GM19025 (cell line): Measurements from ENCODE around the gene CSNK1G2.
A peak's percentile ranks its signal among the peaks of the same experiment; 100 is the strongest.

Experiments
- ATAC-seq: cut with Tn5 transposase; IDR thresholded peaks from one replicate; pipeline ENCODE4 v1.9.1; 2021; ENCODE audit warnings: mild to moderate bottlenecking, low read depth, moderate library complexity; ENCODE audit not compliant: unreplicated experiment

The CSNK1G2 gene

DNA sequence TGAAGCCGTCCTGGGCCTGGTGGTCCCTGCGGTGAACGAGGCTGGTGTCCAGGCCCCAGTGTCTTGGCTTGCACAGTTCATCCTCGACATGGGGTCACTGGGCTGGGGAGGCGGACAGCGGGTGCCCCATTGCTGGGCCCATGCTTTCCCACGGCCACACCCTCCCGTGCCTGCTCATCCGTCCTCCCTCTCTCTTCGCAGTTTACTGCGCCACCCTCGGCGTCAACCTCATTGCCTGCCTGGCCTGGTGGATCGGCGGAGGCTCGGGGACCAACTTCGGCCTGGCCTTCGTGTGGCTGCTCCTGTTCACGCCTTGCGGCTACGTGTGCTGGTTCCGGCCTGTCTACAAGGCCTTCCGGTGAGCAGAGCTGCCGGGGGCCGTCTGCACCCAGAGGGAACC is 23.0 kb upstream of the CSNK1G2 start:
- ATAC-seq, result no peak

- ATAC-seq, result no peak
These were observed 22.0 kb upstream of the CSNK1G2 start for GRCh38 chr19:1918975-1919374.

DNA sequence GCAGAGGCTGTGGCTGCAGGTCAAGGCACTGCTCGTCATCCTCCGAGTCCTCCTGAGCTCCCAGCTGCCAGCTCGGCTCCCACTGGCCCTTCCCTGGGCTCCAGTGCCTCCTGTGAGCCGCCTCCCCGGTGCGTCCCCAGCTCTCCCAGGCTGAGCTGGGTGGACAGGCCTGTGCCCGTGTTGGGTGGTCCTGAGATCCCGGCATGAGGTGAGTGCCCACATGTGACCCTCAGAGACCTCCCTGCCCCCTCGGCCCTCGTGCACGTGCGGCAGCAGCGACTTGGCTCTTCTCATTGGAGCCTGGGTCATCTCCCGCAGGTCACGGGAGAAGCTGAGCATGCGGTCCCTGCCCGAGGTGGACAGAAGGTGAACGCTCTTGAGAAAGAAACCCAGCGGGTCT is 20.3 kb upstream of the CSNK1G2 start:
- no peak for ATAC-seq

- no peak for ATAC-seq
These were observed 19.6 kb upstream of the CSNK1G2 start for GRCh38 chr19:1921326-1921725.

- ATAC-seq, result no peak
These were observed 19.1 kb upstream of the CSNK1G2 start for GRCh38 chr19:1921825-1922224.

DNA sequence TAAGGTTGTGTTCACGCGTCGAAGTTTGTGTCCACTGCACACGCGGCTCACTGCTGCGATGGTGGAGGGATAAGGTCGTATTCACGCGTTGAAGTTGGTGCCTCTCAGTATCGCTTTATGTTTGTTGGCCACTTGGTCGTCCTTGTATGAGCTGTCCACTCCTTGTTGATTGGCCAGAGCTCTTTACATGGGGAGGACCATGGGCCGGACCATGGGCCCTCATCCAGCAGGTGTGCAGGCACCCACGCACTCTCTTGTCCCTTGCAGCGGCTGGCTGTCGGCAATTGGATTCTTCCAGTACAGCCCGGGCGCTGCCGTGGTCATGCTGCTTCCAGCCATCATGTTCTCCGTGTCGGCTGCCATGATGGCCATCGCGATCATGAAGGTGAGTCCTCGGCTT is 18.2 kb upstream of the CSNK1G2 start:
- ATAC-seq, result no peak

- no peak for ATAC-seq
These were observed 17.7 kb upstream of the CSNK1G2 start for GRCh38 chr19:1923319-1923718.

DNA sequence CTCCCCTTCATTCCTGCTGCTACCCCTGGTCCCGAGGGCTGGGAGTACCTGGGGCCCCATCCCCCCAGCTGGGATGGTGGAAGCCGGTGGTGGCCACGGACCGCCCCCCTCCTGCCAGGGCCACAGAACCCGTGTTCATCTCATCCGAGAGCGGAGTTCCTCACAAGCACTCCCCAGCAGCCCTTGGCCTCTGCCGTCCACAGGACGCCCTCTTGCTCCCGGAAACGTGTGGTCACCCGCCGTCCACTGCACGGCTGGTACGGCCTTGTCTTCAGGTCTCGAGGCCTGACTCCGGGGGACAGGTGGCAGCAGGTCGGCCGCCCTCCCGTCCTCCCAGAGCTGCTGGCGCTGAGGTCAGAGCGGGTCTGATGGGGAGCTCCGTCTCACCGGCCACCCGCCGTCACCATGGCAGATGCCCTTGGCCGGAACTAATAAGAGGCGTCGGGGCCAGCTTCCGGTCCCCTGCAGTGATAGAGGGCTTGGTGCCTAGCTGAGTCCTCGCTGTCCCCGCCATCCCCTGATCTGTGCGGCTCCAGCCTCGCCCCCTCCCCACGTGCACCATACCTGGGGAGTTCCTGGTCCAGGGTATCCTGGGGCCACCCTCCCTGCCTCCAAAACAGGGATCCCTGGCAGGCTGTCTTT is 16.5 kb upstream of the CSNK1G2 start:
- no peak for ATAC-seq

GRCh38 chr19:1925544-1925943 is 15.4 kb upstream of the CSNK1G2 start:
- no peak for ATAC-seq

DNA sequence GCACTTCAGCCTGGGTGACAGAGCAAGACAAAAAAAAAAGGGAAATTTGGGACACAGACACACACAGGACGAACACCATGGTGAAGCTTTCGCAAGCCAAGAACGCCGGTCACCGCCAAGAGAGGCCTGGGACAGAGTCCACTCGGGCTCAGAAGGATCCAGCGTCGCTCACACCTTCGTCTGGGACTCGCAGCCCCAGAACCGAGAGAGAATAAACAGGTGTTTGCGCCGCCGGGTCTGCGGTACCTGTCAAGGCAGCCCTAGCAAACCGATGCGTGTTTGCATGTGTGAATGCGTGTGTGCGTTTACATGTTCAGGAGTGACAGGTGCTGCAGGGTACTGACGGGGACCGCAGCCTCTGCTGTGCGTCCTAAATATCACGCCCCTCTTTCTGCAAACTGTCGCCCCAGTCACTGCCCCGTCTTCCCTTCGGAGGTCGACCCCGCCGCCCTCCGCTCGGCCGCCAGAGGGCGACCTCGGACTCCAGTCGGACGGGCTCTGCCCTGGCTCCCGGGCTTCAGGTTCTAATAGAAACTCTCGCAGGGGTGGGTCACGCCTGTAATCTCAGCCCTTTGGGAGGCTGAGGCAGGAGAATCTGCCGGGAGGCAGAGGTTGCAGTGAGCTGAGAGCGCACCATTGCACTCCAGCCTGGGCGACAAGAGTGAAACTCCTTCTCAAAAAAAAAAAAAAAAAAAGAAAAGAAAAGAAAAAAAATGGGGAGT is 11.8 kb upstream of the CSNK1G2 start:
- peak; percentile 53 for ATAC-seq

DNA sequence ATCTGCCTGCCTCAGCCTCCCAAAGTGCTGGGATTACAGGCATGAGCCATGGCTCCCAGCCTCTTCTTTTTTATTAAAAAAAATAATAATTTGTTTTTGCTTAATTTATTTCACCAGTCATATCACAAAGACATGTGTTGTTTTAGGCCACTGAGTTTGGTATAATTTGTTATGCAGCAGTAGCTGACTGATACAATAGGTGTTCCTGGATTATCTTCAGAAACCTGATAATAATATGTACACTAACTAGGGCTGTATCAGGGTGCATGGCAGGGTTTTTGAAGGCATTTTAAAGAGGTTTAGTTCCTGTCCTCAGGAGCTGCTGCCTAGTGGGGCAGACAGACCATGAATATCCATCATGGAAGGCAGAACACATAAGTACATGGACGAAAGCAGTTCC is 9.5 kb upstream of the CSNK1G2 start:
- no peak for ATAC-seq

- ATAC-seq, result no peak
These were observed 8.6 kb upstream of the CSNK1G2 start for GRCh38 chr19:1932395-1932794.

- no peak for ATAC-seq
These were observed 7.7 kb upstream of the CSNK1G2 start for GRCh38 chr19:1933244-1933643.

DNA sequence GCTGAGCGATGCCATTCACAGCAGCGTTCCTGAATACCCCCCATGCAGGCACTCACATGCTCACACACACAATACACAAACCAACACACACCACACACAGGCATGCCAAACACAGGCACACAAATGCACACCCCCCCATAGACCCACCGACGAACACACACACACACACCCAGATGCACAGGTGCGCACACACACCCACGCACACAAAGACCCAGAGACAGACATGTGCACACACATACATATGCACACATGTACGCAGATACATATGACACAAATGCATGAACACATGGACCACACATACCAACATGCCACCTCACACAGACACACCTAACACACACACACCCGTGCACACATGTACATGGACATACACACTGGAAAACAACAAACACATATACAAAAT is 7.0 kb upstream of the CSNK1G2 start:
- no peak for ATAC-seq

DNA sequence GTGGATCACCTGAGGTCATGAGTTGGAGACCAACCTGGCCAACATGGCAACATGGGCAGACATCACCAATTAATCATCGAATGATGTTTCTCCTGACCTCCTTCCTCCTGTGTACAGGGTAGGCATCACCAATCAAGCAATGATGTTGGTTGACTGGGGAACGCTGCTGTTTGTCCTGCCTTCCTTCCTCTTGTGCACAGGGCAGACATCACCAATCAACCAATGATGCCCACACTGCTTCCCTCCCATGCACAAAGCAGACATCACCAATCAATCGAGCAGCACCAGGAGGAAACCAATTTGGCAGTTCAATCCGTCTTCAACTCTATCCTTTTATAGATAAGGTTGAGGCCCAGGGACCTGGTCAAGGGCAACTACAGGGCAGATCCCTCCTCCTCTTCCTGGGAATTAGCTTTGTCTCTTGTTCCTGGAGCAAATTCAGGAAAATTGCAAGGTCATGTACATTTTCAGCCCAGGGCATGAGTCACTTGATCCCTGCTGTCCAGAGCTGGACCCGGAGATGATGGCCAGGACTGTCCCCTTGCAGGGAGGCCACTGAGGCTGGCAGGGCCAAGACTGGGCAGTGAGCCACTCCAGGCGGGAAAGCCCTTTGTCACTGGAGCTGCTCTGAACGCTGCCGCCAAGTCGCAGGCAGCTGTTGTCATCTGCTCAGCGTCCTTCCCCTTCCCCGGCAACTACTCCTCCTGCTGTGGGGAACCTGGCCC is 5.3 kb upstream of the CSNK1G2 start:
- ATAC-seq, result no peak

DNA sequence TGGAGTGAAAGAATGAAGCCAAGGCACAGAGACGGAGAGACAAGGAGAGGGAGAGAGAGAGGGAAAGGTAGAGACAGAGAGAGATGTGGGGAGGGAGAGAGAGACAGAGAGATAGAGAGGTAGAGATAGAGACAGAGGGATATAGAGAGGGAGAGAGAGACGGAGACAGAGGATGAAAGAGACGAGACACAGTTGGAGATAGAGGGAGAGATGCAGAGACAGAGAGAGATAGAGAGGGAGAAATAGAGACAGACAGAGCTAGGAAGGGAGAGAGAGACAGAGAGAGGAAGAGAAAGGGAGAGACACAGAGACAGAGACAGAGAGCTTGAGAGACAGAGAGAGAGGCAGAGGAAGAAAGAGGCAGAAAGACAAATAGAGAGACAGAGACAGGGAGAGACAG is 4.5 kb upstream of the CSNK1G2 start:
- no peak for ATAC-seq

DNA sequence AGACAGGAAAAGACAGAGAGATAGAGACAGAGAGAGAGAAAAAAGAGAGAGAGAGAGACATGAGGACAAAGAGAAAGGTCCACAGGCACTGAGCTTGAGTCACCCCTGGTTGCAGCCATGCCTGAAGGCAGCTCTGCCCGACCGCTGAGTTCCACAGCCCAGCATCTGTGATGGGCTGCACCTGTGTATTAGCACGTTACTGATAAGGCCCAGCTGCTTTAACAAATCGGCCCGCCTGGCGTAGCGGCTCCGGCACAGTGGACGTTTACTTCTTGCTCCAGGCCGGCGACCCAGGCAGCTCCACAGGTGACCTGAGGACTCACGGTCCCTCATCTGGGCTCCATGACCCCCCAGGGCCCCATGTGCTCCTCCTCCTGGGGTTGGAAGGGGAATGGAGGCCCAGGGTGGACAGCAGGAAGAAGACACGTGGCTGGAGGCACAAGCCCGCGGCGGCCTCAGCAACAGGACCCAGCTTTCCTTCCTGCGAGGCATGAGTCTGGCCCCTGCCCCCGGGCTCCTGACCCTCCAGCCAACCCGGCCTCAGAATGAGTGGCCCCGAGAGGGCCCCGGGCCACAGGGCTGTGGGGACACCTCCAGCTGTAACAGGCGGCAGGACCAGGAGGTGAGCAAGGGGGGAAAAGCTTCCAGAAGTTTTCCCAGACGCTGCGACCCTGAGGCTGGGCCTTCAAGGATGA is 3.9 kb upstream of the CSNK1G2 start:
- no peak for ATAC-seq

DNA sequence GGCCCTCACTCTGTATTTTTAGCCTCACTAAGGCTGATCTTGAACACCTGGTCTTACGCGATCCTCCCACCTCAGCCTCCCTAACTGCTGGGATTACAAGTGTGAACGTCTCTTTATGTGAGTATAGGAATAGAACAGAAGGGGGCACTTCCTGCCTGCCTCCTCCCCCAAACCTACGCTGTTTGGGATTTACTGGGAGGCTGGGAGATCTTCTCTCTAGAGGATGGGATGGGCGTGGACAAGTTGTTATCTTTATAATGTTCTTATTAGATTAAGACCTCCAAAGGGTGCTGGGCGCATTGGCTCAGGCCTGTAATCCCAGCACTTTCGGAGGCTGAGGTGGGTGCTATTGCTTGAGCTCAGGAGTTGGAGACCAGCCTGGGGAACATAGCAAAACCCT is 2.9 kb upstream of the CSNK1G2 start:
- no peak for ATAC-seq

DNA sequence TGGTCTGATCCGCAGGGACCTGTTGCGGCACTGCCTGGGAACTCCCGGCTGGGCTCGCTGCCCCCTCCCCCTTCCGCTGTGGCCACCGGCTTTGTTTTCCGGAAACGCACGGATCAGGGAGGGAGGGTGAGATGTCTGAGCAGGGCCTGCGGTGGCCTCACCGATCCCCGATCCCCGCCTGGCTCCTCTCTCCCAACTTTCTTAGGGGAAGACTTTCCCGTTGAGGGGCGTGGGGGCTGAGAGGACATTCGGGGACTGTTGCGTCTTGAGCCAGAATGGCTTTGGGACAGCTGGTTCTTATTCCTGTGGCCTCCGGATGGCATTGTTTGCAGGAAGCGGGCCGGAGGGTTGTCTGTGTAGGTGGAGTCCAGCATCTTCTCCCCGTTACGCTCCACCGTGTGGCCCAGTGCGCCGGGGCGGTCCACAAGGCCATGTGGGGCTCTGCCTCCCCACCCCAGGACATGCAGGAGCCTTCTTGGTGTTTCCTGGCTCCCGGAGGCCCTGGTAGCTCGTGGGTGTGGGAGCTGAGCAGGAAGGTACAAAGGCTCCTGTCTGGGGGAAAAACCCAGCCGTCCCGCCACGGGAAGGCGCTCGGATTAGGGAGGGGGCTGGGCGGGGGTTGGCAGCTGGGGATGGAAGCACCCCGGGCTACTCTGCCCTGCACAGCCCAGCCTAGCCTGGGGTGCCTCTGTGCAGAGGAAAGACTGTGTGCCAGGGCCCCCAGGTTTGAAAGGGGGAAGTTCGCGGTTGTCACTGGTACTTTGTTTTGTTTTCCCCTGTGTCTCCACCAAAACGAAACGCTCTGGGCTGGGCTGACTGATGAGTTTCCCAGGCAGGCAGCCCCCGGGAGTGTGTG is 1.3 kb downstream of the CSNK1G2 start:
- no peak for ATAC-seq

DNA sequence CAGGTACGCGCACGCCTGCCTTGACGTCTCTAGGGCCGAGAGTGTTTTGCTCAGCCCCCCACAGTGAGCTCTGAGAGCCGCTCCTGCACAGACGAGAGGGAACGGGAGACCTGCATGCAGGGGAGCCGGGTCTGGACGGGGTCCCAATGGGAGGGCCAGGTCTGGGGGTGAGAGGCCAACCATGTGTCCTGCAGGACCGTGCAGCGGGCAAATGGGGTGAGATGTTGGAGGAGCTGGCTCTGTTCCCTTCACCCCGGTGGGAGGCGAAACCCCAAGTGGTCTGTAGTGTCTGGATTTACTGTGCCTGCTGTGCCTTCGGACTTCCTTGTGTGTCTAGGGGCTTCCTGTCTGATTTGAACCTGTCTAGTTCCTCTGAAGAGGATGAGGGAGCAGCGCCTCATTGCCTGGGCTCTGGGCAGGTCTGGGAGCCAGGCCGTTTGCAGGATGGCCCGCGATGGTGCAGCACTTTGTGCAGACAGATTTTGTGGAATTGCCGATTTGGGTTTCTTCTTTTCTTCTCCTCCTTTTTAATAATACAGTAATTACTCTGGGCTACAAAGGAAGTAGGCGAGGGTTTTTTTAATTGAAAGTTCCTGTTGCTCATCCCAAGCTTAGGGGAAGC is 2.1 kb downstream of the CSNK1G2 start:
- ATAC-seq, result no peak
